Measurements from ENCODE around the gene ATAD1.

ATAD1 gene

GRCh38 chr10:87722716-87723115 is 95.3 kb downstream of the ATAD1 start:
- in situ Hi-C loops (cut with MboI; ENCODE audit: low sequenced_read_pairs) = no loop called here

- in situ Hi-C loops (cut with MboI; ENCODE audit: low sequenced_read_pairs) = no loop called here
Measured at GRCh38 chr10:87721781-87722180, 96.2 kb downstream of the ATAD1 start.

- in situ Hi-C loops (cut with MboI; ENCODE audit: low sequenced_read_pairs) = no loop called here
Measured at GRCh38 chr10:87720665-87721064, 97.4 kb downstream of the ATAD1 start.

- in situ Hi-C loops (cut with MboI; ENCODE audit: low sequenced_read_pairs) = no loop called here
Measured at GRCh38 chr10:87716348-87716670, 101.7 kb downstream of the ATAD1 start.

GRCh38 chr10:87715552-87716347 is 102.3 kb downstream of the ATAD1 start:
- in situ Hi-C loops (cut with MboI; ENCODE audit: low sequenced_read_pairs) = no loop called here

GRCh38 chr10:87713707-87714106 is 104.3 kb downstream of the ATAD1 start:
- in situ Hi-C loops (cut with MboI; ENCODE audit: low sequenced_read_pairs) = no loop called here

GRCh38 chr10:87712913-87713616 is 105.0 kb downstream of the ATAD1 start:
- in situ Hi-C loops (cut with MboI; ENCODE audit: low sequenced_read_pairs) = no loop called here

GRCh38 chr10:87707254-87707653 is 110.8 kb downstream of the ATAD1 start:
- in situ Hi-C loops (cut with MboI; ENCODE audit: low sequenced_read_pairs) = no loop called here

- in situ Hi-C loops (cut with MboI; ENCODE audit: low sequenced_read_pairs) = no loop called here
Measured at GRCh38 chr10:87706731-87707130, 111.3 kb downstream of the ATAD1 start.

- in situ Hi-C loops (cut with MboI; ENCODE audit: low sequenced_read_pairs) = no loop called here
Measured at GRCh38 chr10:87705339-87705738, 112.7 kb downstream of the ATAD1 start.

GRCh38 chr10:87703771-87704170 is 114.3 kb downstream of the ATAD1 start:
- in situ Hi-C loops (cut with MboI; ENCODE audit: low sequenced_read_pairs) = no loop called here

- in situ Hi-C loops (cut with MboI; ENCODE audit: low sequenced_read_pairs) = no loop called here
Measured at GRCh38 chr10:87702973-87703294, 115.1 kb downstream of the ATAD1 start.

GRCh38 chr10:87702260-87702972 is 115.6 kb downstream of the ATAD1 start:
- in situ Hi-C loops (cut with MboI; ENCODE audit: low sequenced_read_pairs) = no loop called here

All from HL-60/S4 treated with retinoic acid at 250 ng/mL for 4 days and 3 days (cell line).